Right lung (tissue), 5 donors: ENCODE data around the gene MAP3K14. TPM values are rescaled to one million over a fixed set of nuclear protein-coding genes. Genes with fewer than 3 reads are reported as not detected.

Experiments used
- DNase-seq, 2 donors: peaks; one replicate each; pipeline ENCODE4 v3.0.0-alpha.2; 2013
- polyA plus RNA-seq, 5 donors: library from polyadenylated mRNA; unstranded; fragments of 120-200 nt; gene quantifications; one replicate each; pipeline versions ENCODE4 v1.2.1 to v1.2.3, GENCODE V29; 2013; ENCODE audit warnings: inconsistent platforms in 1 of 5, low replicate concordance in 1 of 5; ENCODE audit not compliant: insufficient read length in 5 of 5, insufficient read depth in 1 of 5

MAP3K14 gene
- polyA plus RNA-seq, 5 donors, result 5.4 to 7.8 (median 6.8) TPM

- no peak for DNase-seq
Measured at GRCh38 chr17:45223539-45224528, 93.0 kb downstream of the MAP3K14 start.

GRCh38 chr17:45222996-45223538 lies 93.8 kb downstream of the MAP3K14 start:
- DNase-seq, result no peak

- no peak for DNase-seq
Measured at GRCh38 chr17:45222289-45222995, 94.4 kb downstream of the MAP3K14 start.

DNA sequence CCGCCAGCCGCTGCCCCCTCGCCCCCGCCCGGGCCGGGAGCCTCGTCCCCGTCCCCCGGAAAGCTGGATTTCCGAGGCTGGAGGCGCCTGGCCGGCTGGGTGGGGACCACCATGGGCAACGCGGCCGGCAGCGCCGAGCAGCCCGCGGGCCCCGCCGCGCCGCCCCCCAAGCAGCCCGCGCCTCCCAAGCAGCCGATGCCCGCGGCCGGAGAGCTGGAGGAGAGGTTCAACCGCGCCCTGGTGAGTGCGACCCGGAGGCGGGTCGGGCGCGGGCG lies 94.9 kb downstream of the MAP3K14 start:
- DNase-seq, result no peak

GRCh38 chr17:45221081-45222013 lies 95.5 kb downstream of the MAP3K14 start, which contains the start of gene FMNL1:
FMNL1 (plus strand) TSS chr17:45221885; CDS start chr17:45222125, 240 bp downstream.
- DNase-seq, result no peak

- DNase-seq, result no peak
Measured at GRCh38 chr17:45220079-45220478, 96.7 kb downstream of the MAP3K14 start.

- peak; percentile 60 to 78 for DNase-seq
Measured at GRCh38 chr17:45218895-45219661, 97.7 kb downstream of the MAP3K14 start.

Other genes starting within 250 kb of the MAP3K14 start
- gene PLCD3, start 184.5 kb downstream of the MAP3K14 start, polyA plus RNA-seq, result 10 to 100 TPM; 12.0 to 26.9 (median 13.4) TPM
- gene ACBD4, start 181.3 kb downstream of the MAP3K14 start, polyA plus RNA-seq, result 10 to 100 TPM; 12.1 to 17.6 (median 15.5) TPM
- gene HEXIM1, start 168.5 kb downstream of the MAP3K14 start, polyA plus RNA-seq, result 10 to 100 TPM; 31.6 to 39.4 (median 37.0) TPM
- 10 to 100 TPM in 3 of 5 donors, 1 to 10 TPM in 2; 8.0 to 11.1 (median 10.7) TPM for gene HEXIM2, start 155.1 kb downstream of the MAP3K14 start, polyA plus RNA-seq
- gene FMNL1, start 95.1 kb downstream of the MAP3K14 start, polyA plus RNA-seq, result 1 to 10 TPM; 5.3 to 8.2 (median 6.9) TPM
- under 1 TPM; 0.23 to 0.45 (median 0.31) TPM for gene SPATA32, start 54.9 kb downstream of the MAP3K14 start, polyA plus RNA-seq
- 10 to 100 TPM; 18.7 to 34.2 (median 24.8) TPM for gene ARHGAP27, start 115.8 kb upstream of the MAP3K14 start, polyA plus RNA-seq
- 10 to 100 TPM; 12.2 to 19.9 (median 17.8) TPM for gene PLEKHM1, start 173.7 kb upstream of the MAP3K14 start, polyA plus RNA-seq